Measurements from ENCODE around the gene ITCH. TPM values are rescaled to one million over a fixed set of nuclear protein-coding genes. Genes with fewer than 3 reads are reported as not detected.

Gene ITCH
- total RNA-seq, 1 experiment from 2014 or later = 63.9 TPM

DNA sequence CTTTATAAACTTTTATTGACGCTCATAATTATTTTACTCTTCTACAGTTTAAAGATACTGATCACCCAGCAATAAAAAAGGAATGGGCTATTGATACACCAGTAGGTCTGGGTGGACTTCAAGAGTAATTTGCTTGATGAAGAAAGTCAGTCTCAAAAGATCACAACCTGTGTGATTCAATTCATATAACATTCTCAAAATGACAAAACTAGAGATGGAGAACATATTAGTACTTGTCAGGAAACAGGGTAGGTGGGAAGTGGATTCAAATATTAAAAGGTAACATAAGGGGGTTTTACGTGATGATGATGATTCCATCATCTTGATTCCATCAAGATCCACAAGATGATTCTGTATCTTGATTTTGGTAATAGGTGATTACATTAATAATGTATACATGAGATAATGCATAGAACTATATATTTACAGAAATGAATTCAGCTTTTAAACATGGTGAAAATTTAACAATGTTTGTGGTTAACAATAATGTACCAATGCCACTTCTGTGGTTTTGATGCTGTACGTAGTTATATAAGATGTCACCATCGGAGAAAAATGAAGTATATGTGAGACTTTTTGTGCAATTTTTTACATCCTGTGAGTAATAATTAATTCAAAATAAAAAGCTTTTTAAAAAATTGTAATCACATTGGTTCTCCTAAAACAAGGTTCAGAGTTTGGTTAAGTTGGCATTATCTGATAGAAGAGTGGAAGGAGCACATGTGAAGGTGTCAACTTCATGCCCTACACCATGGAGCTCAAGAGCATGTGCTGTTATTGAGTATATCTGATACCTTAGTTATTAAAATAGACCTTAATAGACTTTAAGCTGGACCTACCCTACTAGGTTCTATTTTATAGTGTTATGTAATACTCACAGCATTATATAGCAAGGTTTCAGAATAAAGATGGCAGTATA lies 86.9 kb downstream of the ITCH start:
- Histone ChIP-seq H3K4me1 (ENCODE audit: control insufficient read depth, insufficient read depth, low read length) (no peaks in the 10 kb centered on the region), H3K9me3 (ENCODE audit: control insufficient read depth, insufficient read depth, low read depth, low read length) (no peaks in the 10 kb centered on the region), H3K27me3 (ENCODE audit: control insufficient read depth, insufficient read depth, low read length) (no peaks in the 10 kb centered on the region), H3K36me3 (ENCODE audit: control insufficient read depth, insufficient read depth, low read length) (peaks cover 46% of the 10 kb centered on the region), H3K4me3 (ENCODE audit: low read depth in 2 of 2, low read length in 2 of 2) (no peak overlapping the region), H3K27ac (ENCODE audit: low read length) (no peak overlapping the region)
- TF ChIP-seq SIN3A (IDR thresholded peaks at IDR 0.05; ENCODE audit: borderline replicate concordance, insufficient read depth, low read depth, low read length) = no peak
- TF ChIP-seq TCF7L2 (IDR thresholded peaks at IDR 0.05; ENCODE audit: low read depth, low read length) = no peak
- TF ChIP-seq REST (IDR thresholded peaks at IDR 0.05; ENCODE audit: insufficient read depth in 1 of 2, low read depth in 2 of 2, low read length in 1 of 2) = no peak
- TF ChIP-seq POLR2AphosphoS5 (IDR thresholded peaks at IDR 0.05; ENCODE audit: low read depth, low read length) = no peak
- TF ChIP-seq CTCF (IDR thresholded peaks at IDR 0.05) = no peak
- CTCF ChIA-PET = no interaction called here
- intact Hi-C loops (cut with micrococcal nuclease; ENCODE audit: unreplicated experiment) = no loop called here
- no peak for ATAC-seq
- POLR2A ChIA-PET = no interaction called here
- in situ Hi-C loops (cut with HindIII; ENCODE audit: low pct_unique_long_range_greater_than_20kb, low sequenced_read_pairs) = no loop called here
- TSS peak; percentile 28 for BruUV-seq (replicated peaks)
- DNase-seq (ENCODE audit: low read depth, low spot score) = no peak

- ATAC-seq = no peak
- intact Hi-C loops (cut with micrococcal nuclease; ENCODE audit: unreplicated experiment) (no loop called here), in situ Hi-C loops (cut with HindIII; ENCODE audit: low pct_unique_long_range_greater_than_20kb, low sequenced_read_pairs) (no loop called here)
- H3K27me3 ChIP-seq (ENCODE audit: control insufficient read depth, insufficient read depth, low read length) = no peaks in the 10 kb centered on the region
- no peak overlapping the region for H3K27ac ChIP-seq (ENCODE audit: low read length)
- TF ChIP-seq CTCF (IDR thresholded peaks at IDR 0.05) = no peak
- TF ChIP-seq REST (IDR thresholded peaks at IDR 0.05; ENCODE audit: insufficient read depth in 1 of 2, low read depth in 2 of 2, low read length in 1 of 2) = no peak
- no peak for TF ChIP-seq POLR2AphosphoS5 (IDR thresholded peaks at IDR 0.05; ENCODE audit: low read depth, low read length)
- no peak for TF ChIP-seq SIN3A (IDR thresholded peaks at IDR 0.05; ENCODE audit: borderline replicate concordance, insufficient read depth, low read depth, low read length)
- TF ChIP-seq TCF7L2 (IDR thresholded peaks at IDR 0.05; ENCODE audit: low read depth, low read length) = no peak
- no TSS peak for BruUV-seq (replicated peaks)
- H3K36me3 ChIP-seq (ENCODE audit: control insufficient read depth, insufficient read depth, low read length) = peaks cover 30% of the 10 kb centered on the region
- POLR2A ChIA-PET = no interaction called here
- no peaks in the 10 kb centered on the region for H3K9me3 ChIP-seq (ENCODE audit: control insufficient read depth, insufficient read depth, low read depth, low read length)
- no peak overlapping the region for H3K4me3 ChIP-seq (ENCODE audit: low read depth in 2 of 2, low read length in 2 of 2)
- no peaks in the 10 kb centered on the region for H3K4me1 ChIP-seq (ENCODE audit: control insufficient read depth, insufficient read depth, low read length)
- DNase-seq (ENCODE audit: low read depth, low spot score) = no peak
- CTCF ChIA-PET = no interaction called here
Observed at GRCh38 chr20:34452281-34452982, 89.4 kb downstream of the ITCH start.
